H9 (cell line): ENCODE results near the gene OSBPL8. TPM values are rescaled to one million over a fixed set of nuclear protein-coding genes. Genes with fewer than 3 reads are reported as not detected.

Source experiments
- DNase-seq: peaks from one replicate; pipeline ENCODE4 v3.0.0-alpha.2; 2017
- H2AFZ ChIP-seq: one replicate; pipeline ENCODE4 v1.6.1; 2013; ENCODE audit warnings: mild to moderate bottlenecking, low read length, control low read depth, moderate library complexity
- H2AK5ac ChIP-seq: 2 replicates; pipeline ENCODE4 v1.6.1; 2013; ENCODE audit warnings: low read length, control low read depth, mixed read lengths; ENCODE audit not compliant: insufficient read length
- H2BK120ac ChIP-seq: one replicate; pipeline ENCODE4 v1.6.1; 2013; ENCODE audit warnings: low read depth, mild to moderate bottlenecking, low read length, control low read depth, inconsistent platforms; ENCODE audit not compliant: poor library complexity, severe bottlenecking
- H2BK12ac ChIP-seq: 2 replicates; pipeline ENCODE4 v1.6.1; 2013; ENCODE audit warnings: low read length, control low read depth, mixed read lengths, low read depth; ENCODE audit not compliant: insufficient read length
- H2BK15ac ChIP-seq: 2 replicates; pipeline ENCODE4 v1.6.1; 2013; ENCODE audit warnings: low read depth, low read length, control low read depth
- H2BK20ac ChIP-seq: one replicate; pipeline ENCODE4 v1.6.1; 2013; ENCODE audit warnings: low read depth, mild to moderate bottlenecking, low read length, control low read depth, inconsistent platforms; ENCODE audit not compliant: poor library complexity, severe bottlenecking
- H2BK5ac ChIP-seq: 2 replicates; pipeline ENCODE4 v1.6.1; 2013; ENCODE audit warnings: low read length, control low read depth, mixed read lengths; ENCODE audit not compliant: insufficient read length
- H3K14ac ChIP-seq: 2 replicates; pipeline ENCODE4 v1.6.1; 2013; ENCODE audit warnings: low read length, control low read depth; ENCODE audit not compliant: insufficient read depth
- H3K18ac ChIP-seq: 2 replicates; pipeline ENCODE4 v1.6.1; 2013; ENCODE audit warnings: low read depth, mild to moderate bottlenecking, mixed read lengths, low read length, control low read depth; ENCODE audit not compliant: insufficient read length
- H3K23ac ChIP-seq: 2 replicates; pipeline ENCODE4 v1.6.1; 2013; ENCODE audit warnings: low read length, control low read depth, mixed read lengths, low read depth; ENCODE audit not compliant: insufficient read length
- H3K23me2 ChIP-seq: 2 replicates; pipeline ENCODE4 v1.6.1; 2013; ENCODE audit warnings: low read depth, mild to moderate bottlenecking, mixed read lengths, low read length, control low read depth; ENCODE audit not compliant: insufficient read length, poor library complexity, severe bottlenecking
- H3K27ac ChIP-seq: 2 replicates; pipeline ENCODE4 v1.5.1; 2013; ENCODE audit warnings: low read length, control low read depth, mixed read lengths, low read depth; ENCODE audit not compliant: insufficient read length
- H3K27me3 ChIP-seq: 2 replicates; pipeline ENCODE4 v1.6.1; 2013; ENCODE audit warnings: low read length, control low read depth, inconsistent platforms; ENCODE audit not compliant: insufficient read depth
- H3K4ac ChIP-seq: 2 replicates; pipeline ENCODE4 v1.6.1; 2013; ENCODE audit warnings: low read depth, mild to moderate bottlenecking, control low read depth, inconsistent platforms, low read length, moderate library complexity
- H3K4me1 ChIP-seq: 2 replicates; pipeline ENCODE4 v1.6.1; 2013; ENCODE audit warnings: low read length, control low read depth, inconsistent platforms; ENCODE audit not compliant: insufficient read depth
- H3K4me2 ChIP-seq: 2 replicates; pipeline ENCODE4 v1.6.1; 2013; ENCODE audit warnings: low read length, control low read depth, mixed read lengths; ENCODE audit not compliant: insufficient read length, insufficient read depth
- H3K56ac ChIP-seq: 2 replicates; pipeline ENCODE4 v1.6.1; 2013; ENCODE audit warnings: low read depth, mild to moderate bottlenecking, mixed read lengths, low read length, control low read depth; ENCODE audit not compliant: insufficient read length
- H3K79me1 ChIP-seq: 2 replicates; pipeline ENCODE4 v1.6.1; 2013; ENCODE audit warnings: low read depth, mild to moderate bottlenecking, moderate library complexity, low read length, control low read depth, inconsistent platforms; ENCODE audit not compliant: insufficient read depth, poor library complexity, severe bottlenecking
- H3K79me2 ChIP-seq: 2 replicates; pipeline ENCODE4 v1.6.1; 2013; ENCODE audit warnings: low read length, control low read depth, inconsistent platforms; ENCODE audit not compliant: insufficient read depth
- H3K9ac ChIP-seq: 2 replicates; pipeline ENCODE4 v1.6.1; 2013; ENCODE audit warnings: low read length, control low read depth, mixed read lengths; ENCODE audit not compliant: insufficient read length; ENCODE audit errors: extremely low read depth
- H3K9me3 ChIP-seq: one replicate; pipeline ENCODE4 v1.6.1; 2013; ENCODE audit warnings: low read depth, low read length, inconsistent platforms; ENCODE audit not compliant: control insufficient read depth
- H3T11ph ChIP-seq: one replicate; pipeline ENCODE4 v1.6.1; 2013; ENCODE audit warnings: mild to moderate bottlenecking, low read length, control low read depth, inconsistent platforms
- H4K20me1 ChIP-seq: one replicate; pipeline ENCODE4 v1.6.1; 2013; ENCODE audit not compliant: control insufficient read depth, insufficient read length, insufficient read depth
- H4K5ac ChIP-seq: 2 replicates; pipeline ENCODE4 v1.6.1; 2013; ENCODE audit warnings: low read depth, mild to moderate bottlenecking, mixed read lengths, low read length, control low read depth; ENCODE audit not compliant: insufficient read length
- H4K8ac ChIP-seq: replicated peaks from 2 replicates; pipeline ENCODE4 v1.6.1; 2013; ENCODE audit warnings: low read length, control low read depth, mixed read lengths, low read depth; ENCODE audit not compliant: insufficient read length
- H4K91ac ChIP-seq: 2 replicates; pipeline ENCODE4 v1.6.1; 2013; ENCODE audit warnings: low read depth, mild to moderate bottlenecking, moderate library complexity, mixed read lengths, low read length, control low read depth; ENCODE audit not compliant: insufficient read length
- H3K27ac Mint-ChIP-seq, 3 experiments: 2 replicates in 2 of 3; 3 replicates in 1 of 3; pipeline ENCODE4 v1.8.0; 2020 to 2021; ENCODE audit warnings: mixed read lengths in 3 of 3, mild to moderate bottlenecking in 1 of 3, moderate library complexity in 1 of 3
- H3K27me3 Mint-ChIP-seq: 2 replicates; pipeline ENCODE4 v1.8.0; 2021; ENCODE audit warnings: low read depth, mild to moderate bottlenecking, moderate library complexity, mixed read lengths
- H3K36me3 Mint-ChIP-seq, 3 experiments: 2 replicates in 2 of 3; 3 replicates in 1 of 3; pipeline ENCODE4 v1.8.0; 2020 to 2021; ENCODE audit warnings: low read depth in 3 of 3, mixed read lengths in 3 of 3; ENCODE audit not compliant: insufficient read depth in 1 of 3
- H3K4me1 Mint-ChIP-seq, 2 experiments: 2 replicates each; pipeline ENCODE4 v1.8.0; 2020; ENCODE audit warnings: mixed read lengths in 2 of 2
- H3K4me3 Mint-ChIP-seq, 2 experiments: 2 replicates in 1 of 2; 3 replicates in 1 of 2; pipeline ENCODE4 v1.8.0; 2020 to 2021; ENCODE audit warnings: mild to moderate bottlenecking in 2 of 2, mixed read lengths in 2 of 2, moderate library complexity in 1 of 2
- H3K9me3 Mint-ChIP-seq, 2 experiments: 2 replicates in 1 of 2; 3 replicates in 1 of 2; pipeline ENCODE4 v1.8.0; 2020; ENCODE audit warnings: mild to moderate bottlenecking in 2 of 2, mixed read lengths in 2 of 2, moderate library complexity in 1 of 2
- CTCF ChIP-seq: fragments of 200-600 bp; sonication (generic); conservative IDR thresholded peaks from 3 replicates; pipeline ENCODE4 v1.8.0; 2021; ENCODE audit warnings: antibody characterized with exemption, mild to moderate bottlenecking
- total RNA-seq: library from RNA; stranded (reverse); gene quantifications from 2 replicates; pipeline ENCODE4 v1.2.1, GENCODE V29; 2021

The OSBPL8 gene
- total RNA-seq, 1 experiment from 2014 or later, result 61.2 TPM

- Histone ChIP-seq H4K91ac (no peak overlapping the region), H2AFZ (no peak overlapping the region), H3K9me3 (no peaks in the 10 kb centered on the region), H3K4ac (no peak overlapping the region), H3K14ac (no peak overlapping the region), H3K79me2 (no peaks in the 10 kb centered on the region; the same call in 1 of the 2 replicates), H3K56ac (no peak overlapping the region), H4K20me1 (no peaks in the 10 kb centered on the region), H3K79me1 (peaks cover 5% of the 10 kb centered on the region), H3K23ac (no peak overlapping the region), H3K27ac (no peak overlapping the region), H4K8ac (no peak overlapping the region), H4K5ac (no peak overlapping the region), H2BK5ac (no peak overlapping the region), H2AK5ac (no peak overlapping the region), H3K18ac (no peak overlapping the region), H3K4me1 (no peaks in the 10 kb centered on the region), H2BK15ac (no peak overlapping the region), H3K23me2 (no peaks in the 10 kb centered on the region), H3K9ac (no peak overlapping the region), H2BK20ac (no peak overlapping the region), H3T11ph (no peak overlapping the region), H3K27me3 (no peaks in the 10 kb centered on the region), H3K4me2 (no peak overlapping the region), H2BK12ac (no peak overlapping the region), H2BK120ac (no peak overlapping the region)
- H3K36me3 Mint-ChIP-seq, result peaks cover 6 to 30% (median 7%) of the 10 kb centered on the region in 3 experiments; a peak in 6 of 7 replicates
- no peak for TF ChIP-seq CTCF
- H3K27me3 Mint-ChIP-seq, result no peaks in the 10 kb centered on the region
- no peak overlapping the region for H3K4me3 Mint-ChIP-seq
- no peak overlapping the region for H3K27ac Mint-ChIP-seq
- H3K4me1 Mint-ChIP-seq, result peaks cover 8 to 10% of the 10 kb centered on the region in 2 experiments
- no peaks in the 10 kb centered on the region; a peak in 3 of 5 replicates for H3K9me3 Mint-ChIP-seq
- DNase-seq, result no peak
Observed at GRCh38 chr12:76503957-76504356, 55.6 kb downstream of the OSBPL8 start.
